Stimulated activated CD8-positive, alpha-beta memory T cell treated with anti-CD3 and anti-CD28 coated beads, Interleukin-15, amount 100 ng/mL, for 48 hours (primary cell): ENCODE results near the gene ATP1A4.

Experiments used
- DNase-seq, 2 donors: peaks; one replicate each; pipeline ENCODE4 v3.0.0-alpha.2; 2020; ENCODE audit warnings: low read depth in 2 of 2

ATP1A4 gene

GRCh38 chr1:160144921-160145320, 6.5 kb upstream of the ATP1A4 start:
- no peak for DNase-seq

GRCh38 chr1:160146107-160146506, 5.3 kb upstream of the ATP1A4 start:
- DNase-seq = no peak

- DNase-seq = no peak
Measured at GRCh38 chr1:160148121-160148520, 3.3 kb upstream of the ATP1A4 start.

GRCh38 chr1:160149233-160149632, 2.2 kb upstream of the ATP1A4 start:
- no peak for DNase-seq

GRCh38 chr1:160149716-160150115, 1.7 kb upstream of the ATP1A4 start:
- no peak for DNase-seq

GRCh38 chr1:160154790-160155189, 3.4 kb downstream of the ATP1A4 start:
- no peak for DNase-seq

GRCh38 chr1:160156361-160156760, 5.0 kb downstream of the ATP1A4 start:
- no peak for DNase-seq

GRCh38 chr1:160157174-160157573, 5.8 kb downstream of the ATP1A4 start:
- DNase-seq = no peak

- DNase-seq = no peak
Measured at GRCh38 chr1:160158031-160158430, 6.6 kb downstream of the ATP1A4 start.

GRCh38 chr1:160158534-160158933, 7.1 kb downstream of the ATP1A4 start:
- DNase-seq = no peak

GRCh38 chr1:160159846-160160245, 8.4 kb downstream of the ATP1A4 start:
- DNase-seq = no peak

- DNase-seq = no peak
Measured at GRCh38 chr1:160161965-160162705, 10.7 kb downstream of the ATP1A4 start.

- no peak for DNase-seq
Measured at GRCh38 chr1:160162931-160163330, 11.5 kb downstream of the ATP1A4 start.

GRCh38 chr1:160163615-160164014, 12.2 kb downstream of the ATP1A4 start:
- DNase-seq = no peak

- DNase-seq = no peak
Measured at GRCh38 chr1:160164121-160164520, 12.7 kb downstream of the ATP1A4 start.

- no peak for DNase-seq
Measured at GRCh38 chr1:160166166-160166868, 14.9 kb downstream of the ATP1A4 start.

- DNase-seq = no peak
Measured at GRCh38 chr1:160167056-160167455, 15.7 kb downstream of the ATP1A4 start.

GRCh38 chr1:160167580-160167979, 16.2 kb downstream of the ATP1A4 start:
- no peak for DNase-seq

GRCh38 chr1:160168016-160168415, 16.6 kb downstream of the ATP1A4 start:
- no peak for DNase-seq

- no peak for DNase-seq
Measured at GRCh38 chr1:160168609-160169369, 17.4 kb downstream of the ATP1A4 start.

GRCh38 chr1:160169553-160170399, 18.4 kb downstream of the ATP1A4 start:
- peak; percentile 28 to 50 for DNase-seq

- DNase-seq = no peak
Measured at GRCh38 chr1:160171354-160171753, 20.0 kb downstream of the ATP1A4 start.
